ENCODE results near the gene GSTA3.
A peak's percentile ranks its signal among the peaks of the same experiment; 100 is the strongest.
"Not testable (repeated sequence)": the region's sequence is repeated elsewhere in the genome, so short reads cannot be mapped to it uniquely, and the experiment has no call there.

Gene GSTA3

GRCh38 chr6:52909531-52909930 lies at the start of gene GSTA3:
TSS of gene GSTA3 (minus strand) at chr6:52909698. CDS start at chr6:52905834, 3,864 bp downstream.
- DNase-seq (ENCODE audit: low read depth), result no peak

DNA sequence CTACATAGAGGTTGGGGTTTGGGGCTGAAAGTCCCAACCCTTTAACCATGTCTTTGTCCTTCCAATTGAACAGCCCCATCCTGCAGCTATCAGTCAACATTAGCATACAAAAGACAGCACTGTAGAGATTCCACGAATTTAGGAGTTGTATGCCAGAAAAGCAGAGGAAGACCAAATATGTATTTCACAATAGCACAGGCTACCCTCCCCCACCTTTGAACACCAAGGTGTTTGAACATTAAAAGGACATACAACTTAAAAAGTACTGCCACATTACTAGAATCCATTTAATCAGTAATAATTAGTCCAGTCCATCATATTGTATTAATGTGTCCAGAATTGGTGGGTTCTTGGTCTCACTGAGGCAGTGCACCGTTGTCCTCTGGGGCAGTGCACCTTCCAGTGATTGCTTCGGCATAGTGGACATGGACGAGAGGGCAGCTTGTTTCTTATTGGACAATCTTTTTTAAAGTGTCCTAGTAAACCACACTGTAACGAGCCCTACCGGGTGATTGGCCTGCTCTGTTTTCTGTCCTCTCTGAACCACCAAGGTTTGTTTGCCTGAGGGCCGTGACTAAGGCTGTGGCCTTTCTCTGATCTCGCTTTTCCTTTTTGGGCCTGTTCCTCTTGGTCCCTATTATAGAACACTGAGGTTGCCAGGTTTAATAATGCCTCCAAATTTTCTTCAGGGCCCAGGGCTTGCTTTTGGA lies 49.2 kb upstream of the GSTA3 start:
- DNase-seq (ENCODE audit: low read depth), result no peak

GRCh38 chr6:52955871-52956270 lies 46.4 kb upstream of the GSTA3 start:
- no peak for DNase-seq (ENCODE audit: low read depth)

- DNase-seq (ENCODE audit: low read depth), result no peak
Measured at GRCh38 chr6:52953911-52954839, 44.7 kb upstream of the GSTA3 start.

DNA sequence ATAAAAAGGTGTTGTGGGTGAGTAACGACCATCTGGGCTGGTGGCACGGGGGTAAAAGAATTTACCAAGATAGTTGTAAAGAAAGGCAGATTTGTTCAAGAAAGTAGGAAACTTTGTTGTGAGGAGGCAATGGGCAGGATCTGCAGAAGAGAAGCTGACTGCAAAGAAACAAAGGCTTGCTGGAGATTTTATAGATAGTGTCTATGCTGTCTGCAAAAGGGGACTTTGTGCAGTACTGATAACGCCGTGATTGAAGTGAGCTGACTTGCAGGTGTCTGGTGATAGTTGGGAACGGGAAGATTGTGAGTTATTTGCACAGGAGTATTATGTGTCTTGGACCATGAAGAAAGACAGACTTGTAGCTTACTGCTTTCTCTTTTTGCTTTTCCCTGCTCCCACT lies 36.8 kb upstream of the GSTA3 start:
- no peak for DNase-seq (ENCODE audit: low read depth)

GRCh38 chr6:52942821-52943220 lies 33.3 kb upstream of the GSTA3 start:
- DNase-seq (ENCODE audit: low read depth), result not testable (repeated sequence)

GRCh38 chr6:52942221-52942620 lies 32.7 kb upstream of the GSTA3 start:
- no peak for DNase-seq (ENCODE audit: low read depth)

DNA sequence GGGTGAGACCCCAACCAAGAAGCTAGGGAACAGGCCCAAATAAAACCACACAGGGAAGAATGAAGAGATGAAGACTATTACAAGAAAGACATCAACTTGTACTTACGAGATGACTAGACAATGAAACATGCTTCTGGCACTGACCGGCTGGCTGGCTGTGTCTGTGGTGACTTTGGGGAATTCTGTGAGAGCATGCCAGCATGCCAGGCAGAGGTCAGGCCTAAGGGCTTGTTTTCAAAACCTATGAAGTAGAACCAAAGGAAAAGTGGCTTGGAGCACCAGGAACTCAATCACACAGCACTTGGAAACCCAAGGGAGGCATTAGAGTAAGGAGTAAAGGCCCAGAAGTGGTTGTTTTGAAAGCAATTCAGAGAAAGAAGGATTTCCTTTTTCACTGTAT lies 28.4 kb upstream of the GSTA3 start:
- no peak for DNase-seq (ENCODE audit: low read depth)

DNA sequence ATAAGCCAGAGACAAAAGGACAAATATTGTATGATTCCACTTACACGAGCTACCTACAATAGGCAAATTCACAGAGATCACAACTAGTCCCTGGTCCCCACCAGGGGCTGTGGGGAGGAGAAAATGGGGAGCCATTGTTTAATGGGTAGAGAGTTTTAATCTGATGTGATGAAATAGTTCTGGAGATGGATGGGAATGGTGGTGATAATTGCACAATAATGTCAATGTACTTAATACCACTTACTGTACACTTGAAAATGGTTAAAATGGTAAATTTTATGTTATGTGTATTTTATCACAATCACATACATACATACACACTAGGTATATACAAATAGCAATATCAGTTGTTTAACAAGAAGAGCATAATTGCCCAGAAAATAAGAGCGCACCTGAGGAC lies 24.3 kb upstream of the GSTA3 start:
- DNase-seq (ENCODE audit: low read depth), result no peak

DNA sequence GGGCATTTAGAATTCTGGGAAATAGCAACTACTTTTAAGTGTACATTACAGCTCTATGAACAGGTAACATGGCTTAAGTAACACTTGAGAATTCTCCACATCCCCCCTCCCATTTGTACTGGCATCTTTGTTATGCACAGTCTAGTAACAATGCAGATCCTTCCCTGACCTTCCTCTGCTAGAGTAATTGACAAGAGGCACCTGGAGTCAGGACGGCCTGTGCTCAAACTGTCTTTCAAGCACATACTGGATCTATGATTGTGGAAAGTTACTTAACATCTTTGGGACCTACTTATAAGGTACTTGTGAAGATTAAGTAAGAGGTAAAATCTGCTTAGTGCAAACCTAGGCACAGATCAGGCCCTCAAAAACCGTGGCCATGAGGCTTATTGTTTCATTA lies 21.9 kb upstream of the GSTA3 start:
- no peak for DNase-seq (ENCODE audit: low read depth)

DNA sequence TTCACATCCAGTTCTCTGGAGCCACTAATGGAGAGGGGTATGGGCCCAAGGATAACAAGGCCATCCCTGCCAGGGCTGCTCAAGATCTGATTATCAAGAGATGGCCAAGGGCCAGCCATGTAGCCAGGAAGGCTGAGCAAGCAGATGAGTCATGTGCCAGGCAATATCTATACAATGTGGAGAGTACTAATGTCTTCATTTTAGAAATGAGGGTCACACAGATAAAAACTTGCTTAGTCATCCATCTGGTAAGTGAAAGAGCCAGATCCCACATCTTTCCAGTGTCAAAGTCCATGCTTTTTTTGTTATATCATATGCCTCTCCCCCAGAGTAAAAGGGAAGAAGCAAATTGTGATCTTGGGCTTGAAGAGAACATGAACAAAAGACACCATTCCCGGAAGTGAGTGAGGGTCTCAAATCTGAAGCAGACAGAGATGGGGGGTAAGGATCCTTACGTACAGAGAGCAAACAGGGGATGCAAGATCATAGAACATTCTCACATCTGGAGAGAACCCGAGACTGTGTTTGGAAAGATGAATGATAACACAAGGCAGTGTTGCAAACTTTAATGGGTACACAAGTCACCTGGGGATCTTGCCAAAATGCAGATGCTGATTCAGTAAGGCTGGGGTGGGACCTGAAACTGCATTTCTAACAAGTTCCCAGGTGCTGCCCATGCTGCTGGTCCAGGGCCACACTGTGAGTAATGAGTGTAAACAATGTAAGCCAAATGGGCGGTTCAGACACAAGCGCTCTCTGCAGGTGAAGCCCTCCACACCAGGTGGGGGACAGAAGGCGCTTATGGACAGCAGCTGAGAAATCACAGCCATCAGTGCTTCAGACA lies 20.0 kb upstream of the GSTA3 start:
- peak; percentile 89 for DNase-seq (ENCODE audit: low read depth)

DNA sequence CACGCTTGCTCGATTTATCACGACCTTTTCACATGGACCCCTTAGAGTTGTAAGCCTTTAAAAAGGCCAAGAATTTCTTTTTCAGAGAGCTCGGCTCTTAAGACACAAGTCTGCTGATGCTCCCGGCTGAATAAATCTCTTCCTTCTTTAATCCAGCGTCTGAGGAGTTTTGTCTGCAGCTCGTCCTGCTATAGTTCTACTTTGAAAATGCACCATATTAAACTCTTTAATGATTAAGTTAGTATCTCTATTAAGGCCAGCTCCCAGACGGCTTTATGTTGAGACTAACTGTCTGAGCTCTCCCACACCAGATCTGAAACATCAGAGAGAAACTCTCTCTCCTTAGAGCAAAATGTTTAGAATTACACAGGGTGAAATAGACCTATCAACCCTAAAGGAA lies 18.0 kb upstream of the GSTA3 start:
- no peak for DNase-seq (ENCODE audit: low read depth)

DNA sequence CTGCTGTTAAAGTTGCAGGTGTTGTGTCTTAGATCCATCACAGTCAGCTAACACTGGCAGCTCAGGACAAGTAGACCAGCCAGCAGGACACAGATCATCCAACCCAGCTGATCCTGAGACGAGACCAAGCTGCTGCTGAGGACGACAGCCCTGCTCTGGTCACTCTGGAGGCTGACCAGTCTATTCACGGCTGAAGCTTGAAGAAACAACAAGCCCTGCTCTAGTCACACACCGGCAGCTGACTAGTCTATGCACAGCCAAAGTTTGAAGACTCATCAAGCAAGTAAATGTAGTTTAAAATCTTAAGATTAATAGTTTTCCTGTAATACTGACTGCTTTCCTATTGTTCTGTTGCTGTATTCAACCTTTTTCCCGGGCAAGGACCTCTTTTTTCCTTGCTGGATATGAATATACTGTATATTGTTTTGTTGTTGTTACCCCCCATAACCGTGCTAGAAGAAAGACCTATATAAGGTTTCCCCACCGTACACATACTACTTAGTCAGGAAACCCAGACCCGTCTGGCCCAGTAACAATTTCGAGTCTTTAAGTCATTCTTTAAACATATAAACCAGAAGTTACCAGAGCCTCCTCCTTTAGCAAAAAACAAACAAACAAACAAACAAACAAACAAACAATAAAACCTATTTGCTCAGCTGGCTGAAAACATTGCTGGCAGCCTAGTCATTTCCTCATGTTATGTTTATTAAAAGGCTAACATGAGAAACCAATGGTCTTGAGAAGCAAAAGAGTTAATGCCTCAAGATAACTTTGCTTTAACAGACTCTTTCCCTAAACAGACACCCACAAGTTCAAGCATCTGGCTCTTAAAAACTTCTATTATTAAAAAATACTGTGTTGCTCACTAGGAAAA lies 16.7 kb upstream of the GSTA3 start:
- no peak for DNase-seq (ENCODE audit: low read depth)

- no peak for DNase-seq (ENCODE audit: low read depth)
Measured at GRCh38 chr6:52925042-52925441, 15.5 kb upstream of the GSTA3 start.

DNA sequence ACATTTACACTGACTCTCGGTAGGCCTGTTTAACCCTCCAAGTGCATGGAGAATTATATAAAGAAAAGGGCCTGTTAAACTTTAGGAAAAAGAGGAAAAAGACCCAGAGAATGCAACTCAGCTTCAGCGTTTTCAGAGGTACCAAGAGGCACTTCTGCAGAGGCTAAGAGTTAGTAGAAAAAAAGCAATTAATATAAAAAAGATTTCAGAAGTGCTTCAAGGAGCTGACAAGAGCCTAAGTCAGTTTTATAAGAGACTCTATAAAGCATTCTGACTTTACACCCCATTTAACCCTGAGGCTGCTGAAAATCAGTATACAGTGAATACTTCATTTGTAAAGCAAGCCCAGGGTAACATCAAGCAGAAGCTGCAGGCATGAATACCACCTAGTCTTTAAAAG lies 14.2 kb upstream of the GSTA3 start:
- not testable (repeated sequence) for DNase-seq (ENCODE audit: low read depth)

- no peak for DNase-seq (ENCODE audit: low read depth)
Measured at GRCh38 chr6:52922161-52922560, 12.7 kb upstream of the GSTA3 start.

GRCh38 chr6:52921743-52922142 lies 12.2 kb upstream of the GSTA3 start:
- DNase-seq (ENCODE audit: low read depth), result no peak

- not testable (repeated sequence) for DNase-seq (ENCODE audit: low read depth)
Measured at GRCh38 chr6:52919511-52919910, 10.0 kb upstream of the GSTA3 start.

DNA sequence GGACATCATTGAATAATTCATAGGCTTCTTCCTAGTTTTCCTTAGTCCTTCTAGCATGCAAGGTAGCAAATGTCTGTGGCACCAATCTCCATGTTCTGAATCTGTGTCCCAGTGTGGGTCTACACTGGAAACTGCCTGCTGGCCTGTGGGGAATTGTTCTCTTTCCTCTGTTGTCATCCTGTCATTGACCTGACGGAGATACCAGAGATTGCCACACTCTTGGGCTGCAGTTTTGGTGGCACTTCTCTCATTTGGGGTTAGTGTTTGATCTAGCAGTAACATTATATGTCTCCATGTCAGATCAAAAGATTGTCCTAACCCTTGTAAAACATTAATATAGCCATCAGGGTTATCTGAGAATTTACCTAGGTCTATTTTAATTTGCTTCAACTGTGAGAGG lies 9.3 kb upstream of the GSTA3 start:
- DNase-seq (ENCODE audit: low read depth), result not testable (repeated sequence)

GRCh38 chr6:52918027-52918686 lies 8.7 kb upstream of the GSTA3 start:
- not testable (repeated sequence) for DNase-seq (ENCODE audit: low read depth)

GRCh38 chr6:52914516-52914915 lies 5.0 kb upstream of the GSTA3 start:
- no peak for DNase-seq (ENCODE audit: low read depth)

Measured in HS-5 (cell line).